Stimulated activated CD4-positive, alpha-beta T cell treated with anti-CD3 and anti-CD28 coated beads, TNF-alpha, amount 100 ng/mL, for 1 hour (primary cell): Measurements from ENCODE around the gene STK38.
A peak's percentile ranks its signal among the peaks of the same experiment; 100 is the strongest.

ENCODE experiments used
- DNase-seq, 3 donors: peaks; one replicate each; pipeline ENCODE4 v3.0.0-alpha.2; 2020; ENCODE audit warnings: low read depth in 3 of 3, low spot score in 1 of 3

Gene STK38

GRCh38 chr6:36566418-36566905, 19.2 kb upstream of the STK38 start:
- no peak for DNase-seq

- DNase-seq, result no peak
Measured at GRCh38 chr6:36563928-36564284, 16.6 kb upstream of the STK38 start.

- DNase-seq, result no peak
Measured at GRCh38 chr6:36563237-36563927, 16.1 kb upstream of the STK38 start.

GRCh38 chr6:36560822-36561221, 13.5 kb upstream of the STK38 start:
- DNase-seq, result no peak

- DNase-seq, result no peak
Measured at GRCh38 chr6:36559011-36559793, 11.9 kb upstream of the STK38 start.

- DNase-seq, result no peak
Measured at GRCh38 chr6:36556281-36556680, 9.0 kb upstream of the STK38 start.

- DNase-seq, result no peak
Measured at GRCh38 chr6:36555750-36556252, 8.5 kb upstream of the STK38 start.

- no peak for DNase-seq
Measured at GRCh38 chr6:36550473-36551000, 3.3 kb upstream of the STK38 start.

GRCh38 chr6:36548401-36548743, 1.1 kb upstream of the STK38 start:
- DNase-seq, result no peak

- no peak for DNase-seq
Measured at GRCh38 chr6:36547646-36548400, 544 bp upstream of the STK38 start.

- DNase-seq, result no peak
Measured at GRCh38 chr6:36546308-36546919, 865 bp downstream of the STK38 start.

GRCh38 chr6:36545767-36546307, 1.4 kb downstream of the STK38 start:
- DNase-seq, result no peak

GRCh38 chr6:36544228-36544627, 3.1 kb downstream of the STK38 start:
- peak in 2 of 3 donors; percentile 9 to 21 for DNase-seq

GRCh38 chr6:36542041-36542440, 5.2 kb downstream of the STK38 start:
- no peak for DNase-seq

- DNase-seq, result no peak
Measured at GRCh38 chr6:36539814-36540568, 7.3 kb downstream of the STK38 start.

GRCh38 chr6:36536873-36537547, 10.3 kb downstream of the STK38 start:
- DNase-seq, result no peak

- DNase-seq, result no peak
Measured at GRCh38 chr6:36533321-36533720, 14.0 kb downstream of the STK38 start.

GRCh38 chr6:36526066-36526465, 21.2 kb downstream of the STK38 start:
- no peak for DNase-seq

GRCh38 chr6:36525346-36525745, 21.9 kb downstream of the STK38 start:
- no peak for DNase-seq

GRCh38 chr6:36524871-36525270, 22.4 kb downstream of the STK38 start:
- no peak for DNase-seq
